GM23338 (cell line): ENCODE results near the gene SLIT1. TPM values are rescaled to one million over a fixed set of nuclear protein-coding genes. Genes with fewer than 3 reads are reported as not detected.

Experiments
- ATAC-seq: fragments of 200-7000 bp; cut with Tn5 transposase; 3 replicates; pipeline ENCODE4 v1.9.1; 2020
- DNase-seq: peaks from one replicate; pipeline ENCODE4 v3.0.0-alpha.2; 2015; ENCODE audit warnings: low spot score
- H2AFZ ChIP-seq: fragments of 200-600 bp; sonication (generic); 2 replicates; pipeline ENCODE4 v1.8.0; 2016; ENCODE audit warnings: antibody characterized with exemption, mild to moderate bottlenecking, moderate library complexity
- H3F3A ChIP-seq: fragments of 200-600 bp; sonication (generic); replicated peaks from 2 replicates; pipeline ENCODE4 v1.8.0; 2017; ENCODE audit warnings: antibody characterized with exemption, mixed run types, low read depth
- H3K27ac ChIP-seq: fragments of 200-600 bp; sonication (generic); 2 replicates; pipeline ENCODE4 v1.6.1; 2016; ENCODE audit warnings: low read depth
- H3K27me3 ChIP-seq: fragments of 200-600 bp; sonication (generic); 2 replicates; pipeline ENCODE4 v1.8.0; 2016; ENCODE audit warnings: mild to moderate bottlenecking, mixed run types, moderate library complexity; ENCODE audit not compliant: insufficient read depth
- H3K36me3 ChIP-seq: fragments of 200-600 bp; sonication (generic); 2 replicates; pipeline ENCODE4 v1.8.0; 2016; ENCODE audit warnings: mild to moderate bottlenecking; ENCODE audit not compliant: insufficient read depth
- H3K4me1 ChIP-seq: fragments of 200-600 bp; sonication (generic); 2 replicates; pipeline ENCODE4 v1.8.0; 2016; ENCODE audit warnings: mild to moderate bottlenecking, moderate library complexity; ENCODE audit not compliant: insufficient read depth
- H3K4me2 ChIP-seq: fragments of 200-600 bp; sonication (generic); 2 replicates; pipeline ENCODE4 v1.7.1; 2017; ENCODE audit warnings: mixed run types
- H3K4me3 ChIP-seq: fragments of 200-600 bp; sonication (generic); 2 replicates; pipeline ENCODE4 v1.6.1; 2016; ENCODE audit warnings: mixed run types
- H3K79me2 ChIP-seq: fragments of 200-600 bp; sonication (generic); replicated peaks from 2 replicates; pipeline ENCODE4 v1.8.0; 2017; ENCODE audit warnings: mild to moderate bottlenecking; ENCODE audit not compliant: insufficient read depth
- H3K9me2 ChIP-seq: fragments of 200-600 bp; sonication (generic); 2 replicates; pipeline ENCODE4 v1.8.0; 2017; ENCODE audit not compliant: insufficient read depth
- H4K20me1 ChIP-seq: fragments of 200-600 bp; sonication (generic); replicated peaks from 2 replicates; pipeline ENCODE4 v1.8.0; 2017; ENCODE audit warnings: mild to moderate bottlenecking; ENCODE audit not compliant: insufficient read depth
- H3K27ac Mint-ChIP-seq: 2 replicates; pipeline ENCODE4 v1.8.0; 2020; ENCODE audit warnings: inconsistent platforms, mild to moderate bottlenecking, moderate library complexity, mixed read lengths
- H3K27me3 Mint-ChIP-seq: 3 replicates; pipeline ENCODE4 v1.8.0; 2022; ENCODE audit warnings: low read depth, mild to moderate bottlenecking, moderate library complexity, mixed read lengths, inconsistent platforms; ENCODE audit not compliant: insufficient read depth, poor library complexity
- H3K36me3 Mint-ChIP-seq: 3 replicates; pipeline ENCODE4 v1.8.0; 2021; ENCODE audit warnings: low read depth, mild to moderate bottlenecking, inconsistent platforms, moderate library complexity, mixed read lengths
- H3K4me1 Mint-ChIP-seq: 3 replicates; pipeline ENCODE4 v1.8.0; 2020; ENCODE audit warnings: mild to moderate bottlenecking, inconsistent platforms, mixed read lengths
- H3K4me3 Mint-ChIP-seq: 3 replicates; pipeline ENCODE4 v1.8.0; 2021; ENCODE audit warnings: moderate library complexity, mild to moderate bottlenecking, inconsistent platforms, mixed read lengths
- H3K9me3 Mint-ChIP-seq: 3 replicates; pipeline ENCODE4 v1.8.0; 2020; ENCODE audit warnings: moderate library complexity, mild to moderate bottlenecking, inconsistent platforms, mixed read lengths
- CREB1 ChIP-seq: fragments of 250-450 bp; sonication (Bioruptor Pico); IDR thresholded peaks from 2 replicates; pipeline ENCODE4 v1.5.0; 2020; ENCODE audit warnings: low read depth, mild to moderate bottlenecking, moderate library complexity
- EZH2 ChIP-seq: fragments of 200-600 bp; sonication (generic); IDR thresholded peaks from one replicate; pipeline ENCODE4 v1.8.0; 2017; ENCODE audit warnings: antibody characterized with exemption, mild to moderate bottlenecking, low read depth; ENCODE audit not compliant: unreplicated experiment
- NANOG ChIP-seq: IDR thresholded peaks from 2 replicates; pipeline ENCODE4 v1.6.1; 2016; ENCODE audit warnings: antibody characterized with exemption, borderline replicate concordance
- POLR2AphosphoS5 ChIP-seq: IDR thresholded peaks from 2 replicates; pipeline ENCODE4 v1.6.1; 2016; ENCODE audit warnings: antibody characterized with exemption, low read depth
- STAT1 ChIP-seq: IDR thresholded peaks from one replicate; pipeline ENCODE4 v1.6.1; 2016; ENCODE audit warnings: antibody characterized with exemption; ENCODE audit not compliant: unreplicated experiment
- ZNF462 ChIP-seq: fragments of 250-450 bp; sonication (Bioruptor Pico); IDR thresholded peaks from 2 replicates; pipeline ENCODE4 v1.5.0; 2020; ENCODE audit warnings: mild to moderate bottlenecking, moderate library complexity
- polyA plus RNA-seq: library from polyadenylated mRNA; unstranded; fragments of >200 nt; fragmentation: Nextera tagmentation; extraction: Ambion mirVana; gene quantifications from 2 replicates; pipeline ENCODE4 v1.2.1, GENCODE V29; 2016
- total RNA-seq: library from RNA; depleted of rRNA; stranded (reverse); fragments of >200 nt; shearing (Covaris generic); gene quantifications from 2 replicates; pipeline ENCODE4 v1.2.3, GENCODE V29; 2014
- TF ChIP-seq, protein P1 (sequence below), 2 experiments: fragments of 200-600 bp in 1 of 2; sonication (generic) in 1 of 2; conservative IDR thresholded peaks; 2 replicates each; pipeline versions ENCODE4 v1.5.1 to v1.6.1; 2016 to 2017; ENCODE audit warnings: antibody characterized with exemption in 2 of 2, low read depth in 2 of 2, mild to moderate bottlenecking in 2 of 2, moderate library complexity in 1 of 2

The SLIT1 gene
- total and polyA plus RNA-seq, 2 experiments from 2014 or later = 0.76 to 1.7 TPM

GRCh38 chr10:97005349-97005748, 180.4 kb downstream of the SLIT1 start (continued):
- no peak for TF ChIP-seq ZNF462

DNA sequence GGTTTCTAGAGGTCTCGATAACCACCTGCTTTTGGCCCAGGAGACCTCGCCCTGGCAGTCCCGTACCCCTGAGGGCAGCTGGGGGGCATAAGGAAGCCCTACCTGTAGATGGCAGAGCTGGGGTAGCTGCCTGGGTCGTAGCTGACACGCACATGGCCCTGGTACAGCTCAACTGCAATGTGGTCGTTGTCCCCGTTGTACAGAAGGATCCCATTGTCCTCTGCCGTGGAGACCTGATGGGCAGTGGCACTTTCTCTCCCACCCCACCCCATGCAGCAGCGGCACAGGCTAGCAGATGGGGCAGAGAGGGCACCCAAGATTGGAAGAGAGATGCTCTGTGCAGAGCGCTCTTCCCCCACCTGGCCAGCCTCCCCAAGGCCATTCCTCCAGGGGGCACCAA, 181.2 kb downstream of the SLIT1 start:
- H3K27me3 ChIP-seq = no peaks in the 10 kb centered on the region
- H3K4me1 ChIP-seq = no peaks in the 10 kb centered on the region; the same call in 1 of the 2 replicates
- no peak for DNase-seq
- H3K36me3 Mint-ChIP-seq = peaks cover 9% of the 10 kb centered on the region; the same call in 2 of the 3 replicates
- no peaks in the 10 kb centered on the region for H3K79me2 ChIP-seq
- peaks cover 17% of the 10 kb centered on the region; the same call in 2 of the 3 replicates for H3K9me3 Mint-ChIP-seq
- peaks cover under 1% of the 10 kb centered on the region for H3K27me3 Mint-ChIP-seq
- no peak for ATAC-seq
- H3K4me2 ChIP-seq = no peak overlapping the region
- no peak overlapping the region for H3K27ac Mint-ChIP-seq
- H3K4me1 Mint-ChIP-seq = peaks cover 8% of the 10 kb centered on the region
- H3K27ac ChIP-seq = no peak overlapping the region
- no peak overlapping the region for H3K4me3 Mint-ChIP-seq
- H2AFZ ChIP-seq = no peak overlapping the region
- H3K9me2 ChIP-seq = no peaks in the 10 kb centered on the region
- H4K20me1 ChIP-seq = no peaks in the 10 kb centered on the region
- H3K4me3 ChIP-seq = no peak overlapping the region
- H3K36me3 ChIP-seq = no peaks in the 10 kb centered on the region; the same call in 1 of the 2 replicates
- H3F3A ChIP-seq = no peaks in the 10 kb centered on the region
- TF ChIP-seq EZH2 = no peak
- TF ChIP-seq NANOG = no peak
- TF ChIP-seq STAT1 = no peak
- TF ChIP-seq ZNF462 = no peak
- TF ChIP-seq POLR2AphosphoS5 = no peak
- TF ChIP-seq CREB1 = no peak
- TF ChIP-seq, protein P1, sequence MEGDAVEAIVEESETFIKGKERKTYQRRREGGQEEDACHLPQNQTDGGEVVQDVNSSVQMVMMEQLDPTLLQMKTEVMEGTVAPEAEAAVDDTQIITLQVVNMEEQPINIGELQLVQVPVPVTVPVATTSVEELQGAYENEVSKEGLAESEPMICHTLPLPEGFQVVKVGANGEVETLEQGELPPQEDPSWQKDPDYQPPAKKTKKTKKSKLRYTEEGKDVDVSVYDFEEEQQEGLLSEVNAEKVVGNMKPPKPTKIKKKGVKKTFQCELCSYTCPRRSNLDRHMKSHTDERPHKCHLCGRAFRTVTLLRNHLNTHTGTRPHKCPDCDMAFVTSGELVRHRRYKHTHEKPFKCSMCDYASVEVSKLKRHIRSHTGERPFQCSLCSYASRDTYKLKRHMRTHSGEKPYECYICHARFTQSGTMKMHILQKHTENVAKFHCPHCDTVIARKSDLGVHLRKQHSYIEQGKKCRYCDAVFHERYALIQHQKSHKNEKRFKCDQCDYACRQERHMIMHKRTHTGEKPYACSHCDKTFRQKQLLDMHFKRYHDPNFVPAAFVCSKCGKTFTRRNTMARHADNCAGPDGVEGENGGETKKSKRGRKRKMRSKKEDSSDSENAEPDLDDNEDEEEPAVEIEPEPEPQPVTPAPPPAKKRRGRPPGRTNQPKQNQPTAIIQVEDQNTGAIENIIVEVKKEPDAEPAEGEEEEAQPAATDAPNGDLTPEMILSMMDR (conservative IDR thresholded peaks at IDR 0.05; ENCODE audit: low read depth in 2 of 2) = no peak
